OCI-LY7 (cell line): ENCODE data around the gene KBTBD7. TPM values are rescaled to one million over a fixed set of nuclear protein-coding genes. Genes with fewer than 3 reads are reported as not detected.
A peak's percentile ranks its signal among the peaks of the same experiment; 100 is the strongest.

ENCODE experiments used
- BruUV-seq: library from RNA; stranded (reverse); fragments of 400-500 nt; replicated peaks from 2 replicates; lab custom pipeline; 2021; lab: Mats Ljungman, UMichigan
- CTCF ChIA-PET: fragments of 300-600 bp; sonication (Branson Sonifier 250); formaldehyde crosslinking; loops from one replicate; lab custom pipeline; 2022; ENCODE audit warnings: antibody characterized with exemption; ENCODE audit not compliant: unreplicated experiment; lab: Charles Lee
- POLR2A ChIA-PET: fragments of 300-600 bp; sonication (Branson Sonifier 250); formaldehyde crosslinking; loops from one replicate; lab custom pipeline; 2022; ENCODE audit warnings: antibody characterized with exemption; lab: Charles Lee
- DNase-seq: peaks from one replicate; pipeline ENCODE4 v3.0.0-alpha.2; 2015; ENCODE audit warnings: low spot score
- H2AFZ ChIP-seq: fragments of 200-600 bp; sonication (generic), shearing (Covaris generic); 2 replicates; pipeline ENCODE4 v1.6.1; 2014; ENCODE audit warnings: mild to moderate bottlenecking, antibody characterized with exemption, low read length, moderate library complexity
- H3K27ac ChIP-seq: fragments of 200-600 bp; sonication (generic); 2 replicates; pipeline ENCODE4 v1.5.1; 2014; ENCODE audit warnings: mixed run types, low read depth, mild to moderate bottlenecking, moderate library complexity, low read length, inconsistent platforms; ENCODE audit not compliant: poor library complexity, severe bottlenecking
- H3K36me3 ChIP-seq: fragments of 200-600 bp; sonication (generic); 2 replicates; pipeline ENCODE4 v1.6.1; 2014; ENCODE audit warnings: mild to moderate bottlenecking, antibody characterized with exemption, low read length, moderate library complexity, mixed read lengths; ENCODE audit not compliant: insufficient read depth
- H3K4me1 ChIP-seq: fragments of 200-600 bp; sonication (generic); 2 replicates; pipeline ENCODE4 v1.5.1; 2014; ENCODE audit warnings: mild to moderate bottlenecking, low read length; ENCODE audit not compliant: insufficient read depth, poor library complexity, severe bottlenecking
- H3K4me2 ChIP-seq: fragments of 200-600 bp; sonication (generic); 2 replicates; pipeline ENCODE4 v1.6.1; 2014; ENCODE audit warnings: mild to moderate bottlenecking, low read length
- H3K4me3 ChIP-seq: fragments of 200-600 bp; sonication (generic); 2 replicates; pipeline ENCODE4 v1.5.1; 2014; ENCODE audit warnings: mild to moderate bottlenecking, low read depth, low read length; ENCODE audit not compliant: poor library complexity, severe bottlenecking
- H3K79me2 ChIP-seq: fragments of 200-600 bp; sonication (generic); 2 replicates; pipeline ENCODE4 v1.6.1; 2016; ENCODE audit warnings: low read depth, mild to moderate bottlenecking, low read length, moderate library complexity, mixed read lengths; ENCODE audit not compliant: insufficient read depth
- H3K9me2 ChIP-seq: fragments of 200-600 bp; sonication (generic); 2 replicates; pipeline ENCODE4 v1.6.1; 2016; ENCODE audit warnings: mild to moderate bottlenecking, low read length, mixed read lengths; ENCODE audit not compliant: insufficient read depth
- H3K9me3 ChIP-seq: fragments of 200-600 bp; sonication (generic); 2 replicates; pipeline ENCODE4 v1.6.1; 2014; ENCODE audit warnings: mild to moderate bottlenecking, mixed run types, low read length, mixed read lengths
- H4K20me1 ChIP-seq: fragments of 200-600 bp; sonication (generic); 2 replicates; pipeline ENCODE4 v1.6.1; 2014; ENCODE audit warnings: mild to moderate bottlenecking, antibody characterized with exemption, low read length, moderate library complexity, mixed read lengths; ENCODE audit not compliant: insufficient read depth
- CTCF ChIP-seq: fragments of 200-600 bp; sonication (generic); conservative IDR thresholded peaks from 2 replicates; pipeline ENCODE4 v1.5.1; 2014; ENCODE audit warnings: mild to moderate bottlenecking, antibody characterized with exemption, low read length, moderate library complexity, mixed read lengths
- EZH2phosphoT487 ChIP-seq: fragments of 200-600 bp; sonication (generic); IDR thresholded peaks from 2 replicates; pipeline ENCODE4 v1.6.1; 2018; ENCODE audit warnings: low read depth, borderline replicate concordance, mild to moderate bottlenecking, mixed run types, antibody characterized with exemption, low read length, moderate library complexity, mixed read lengths
- intact Hi-C: fragments of 100-400 bp; cut with micrococcal nuclease; formaldehyde crosslinking; loops from one replicate; pipeline ENCODE4 v1.10.0; 2022; ENCODE audit not compliant: unreplicated experiment
- total RNA-seq, 2 experiments: library from RNA; depleted of rRNA in 1 of 2; stranded (reverse); fragments of >200 nt in 1 of 2; shearing (Covaris generic) in 1 of 2; gene quantifications; 2 replicates each; pipeline ENCODE4 v1.2.3, GENCODE V29; 2014 to 2022

KBTBD7 gene
- total RNA-seq, 2 experiments from 2014 or later: 3.1 to 6.5 TPM

GRCh38 chr13:41196011-41196410 lies 1.6 kb upstream of the KBTBD7 start:
- Histone ChIP-seq H3K4me1 (peaks cover 18% of the 10 kb centered on the region), H2AFZ (no peak overlapping the region), H3K9me3 (no peaks in the 10 kb centered on the region; the same call in 1 of the 2 replicates), H3K27ac (no peak overlapping the region), H3K36me3 (no peaks in the 10 kb centered on the region), H3K4me2 (no peak overlapping the region), H3K4me3 (no peak overlapping the region), H3K9me2 (no peaks in the 10 kb centered on the region), H3K79me2 (no peaks in the 10 kb centered on the region), H4K20me1 (no peaks in the 10 kb centered on the region)
- no TSS peak for BruUV-seq
- intact Hi-C loops: no loop called here
- no peak for DNase-seq
- ChIA-PET POLR2A (interaction anchor here (0.5 to 1.0 kb wide), 4 partner anchors 96 to 1313 kb away, joined by 3 to 4 read pairs (median 4); no protein-coding TSS in a partner anchor), CTCF (no interaction called here)
- TF ChIP-seq CTCF (no peak), EZH2phosphoT487 (no peak)

- TF ChIP-seq CTCF (no peak), EZH2phosphoT487 (no peak)
- Histone ChIP-seq H3K4me2 (no peak overlapping the region), H3K9me2 (peaks cover 5% of the 10 kb centered on the region; the same call in 1 of the 2 replicates), H3K79me2 (no peaks in the 10 kb centered on the region), H4K20me1 (no peaks in the 10 kb centered on the region), H3K27ac (no peak overlapping the region), H2AFZ (no peak overlapping the region), H3K4me1 (no peaks in the 10 kb centered on the region), H3K36me3 (no peaks in the 10 kb centered on the region), H3K4me3 (peak overlapping the region; percentile 70), H3K9me3 (no peaks in the 10 kb centered on the region; the same call in 1 of the 2 replicates)
- no peak for DNase-seq
- intact Hi-C loops: no loop called here
- no TSS peak for BruUV-seq
- CTCF ChIA-PET: no interaction called here
- POLR2A ChIA-PET: no interaction called here
These were observed 900 bp downstream of the KBTBD7 start for GRCh38 chr13:41193469-41193868.

GRCh38 chr13:41188584-41188983 lies 5.8 kb downstream of the KBTBD7 start:
- POLR2A ChIA-PET: interaction anchor here (1.0 kb wide), 1 partner anchor 90 kb away, joined by 3 read pairs; no protein-coding TSS in a partner anchor
- H3K27ac ChIP-seq: no peak overlapping the region

More at GRCh38 chr13:41188584-41188983, 5.8 kb downstream of the KBTBD7 start:
- TF ChIP-seq CTCF: no peak
- TF ChIP-seq EZH2phosphoT487: no peak
- Histone ChIP-seq H3K4me3 (no peak overlapping the region), H3K9me2 (peaks cover 5% of the 10 kb centered on the region; the same call in 1 of the 2 replicates), H3K79me2 (no peaks in the 10 kb centered on the region), H2AFZ (no peak overlapping the region), H3K4me1 (no peaks in the 10 kb centered on the region), H3K4me2 (no peak overlapping the region), H3K9me3 (no peaks in the 10 kb centered on the region), H3K36me3 (no peaks in the 10 kb centered on the region), H4K20me1 (no peaks in the 10 kb centered on the region)
- DNase-seq: no peak
- CTCF ChIA-PET: no interaction called here
- intact Hi-C loops: no loop called here
- no TSS peak for BruUV-seq
